GM21619 (cell line): Measurements from ENCODE around the gene GLI1.
"Not testable (repeated sequence)": the region's sequence is repeated elsewhere in the genome, so short reads cannot be mapped to it uniquely, and the experiment has no call there.

Experiments
- ATAC-seq: cut with Tn5 transposase; IDR thresholded peaks from one replicate; pipeline ENCODE4 v1.9.1; 2021; ENCODE audit not compliant: unreplicated experiment

GLI1 gene

DNA sequence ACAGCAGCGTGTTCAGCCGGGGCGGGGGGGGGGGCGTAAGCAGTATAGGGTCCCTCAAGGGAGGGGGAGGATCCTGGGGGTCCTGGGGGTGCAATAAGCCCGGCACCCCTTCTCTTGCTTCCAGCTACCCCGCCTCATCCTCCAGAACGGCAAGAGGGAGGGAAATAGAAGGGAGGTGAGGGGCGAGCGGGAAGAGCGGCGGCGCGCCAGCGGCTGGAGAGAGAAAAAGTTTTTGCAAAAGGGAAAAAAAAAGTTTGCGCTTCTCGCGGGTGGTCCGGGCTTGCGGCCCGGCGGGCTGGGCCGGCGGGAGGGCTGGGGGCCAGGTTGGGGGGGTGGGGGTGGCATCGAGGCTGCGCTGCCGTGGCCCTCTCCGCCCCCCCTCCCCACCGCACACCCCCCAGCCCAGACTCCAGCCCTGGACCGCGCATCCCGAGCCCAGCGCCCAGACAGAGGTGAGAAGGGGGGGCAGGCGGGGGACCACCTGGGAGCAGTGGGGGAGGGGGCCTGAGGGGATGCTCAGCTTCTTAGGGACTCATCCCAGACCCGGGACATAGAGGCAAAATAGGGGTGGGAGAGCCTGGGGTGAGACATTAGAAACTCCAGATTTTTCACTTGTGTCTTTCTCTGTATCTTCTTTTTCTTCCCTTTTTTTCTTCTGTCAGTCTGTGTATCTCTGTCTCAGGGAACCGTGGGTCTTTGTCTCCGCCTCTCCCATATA lies at the start of gene GLI1:
GLI1 (plus strand) TSS at position 36 of the 718 bp plus-strand sequence. CDS start 3,907 bp downstream, outside the sequence.
- ATAC-seq, result no peak

DNA sequence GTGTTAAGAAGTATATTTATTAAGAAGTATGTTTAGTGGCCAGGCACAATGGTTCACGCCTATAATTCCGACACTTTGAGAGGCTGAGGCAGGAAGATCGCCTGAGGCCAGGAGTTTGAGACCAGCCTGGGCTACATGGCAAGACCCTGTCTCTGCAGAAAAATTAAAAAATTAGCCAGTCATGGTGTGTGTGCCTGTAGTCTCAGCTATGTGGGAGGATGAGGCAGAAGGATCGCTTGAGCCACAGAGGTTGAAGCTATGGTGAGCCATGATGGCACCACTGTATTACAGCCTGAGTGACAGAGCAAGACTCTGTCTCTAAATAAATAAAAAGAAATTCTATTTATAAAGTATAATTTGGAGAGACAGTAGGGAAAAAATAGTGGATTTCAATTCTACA lies 49.1 kb upstream of the GLI1 start:
- ATAC-seq, result no peak

DNA sequence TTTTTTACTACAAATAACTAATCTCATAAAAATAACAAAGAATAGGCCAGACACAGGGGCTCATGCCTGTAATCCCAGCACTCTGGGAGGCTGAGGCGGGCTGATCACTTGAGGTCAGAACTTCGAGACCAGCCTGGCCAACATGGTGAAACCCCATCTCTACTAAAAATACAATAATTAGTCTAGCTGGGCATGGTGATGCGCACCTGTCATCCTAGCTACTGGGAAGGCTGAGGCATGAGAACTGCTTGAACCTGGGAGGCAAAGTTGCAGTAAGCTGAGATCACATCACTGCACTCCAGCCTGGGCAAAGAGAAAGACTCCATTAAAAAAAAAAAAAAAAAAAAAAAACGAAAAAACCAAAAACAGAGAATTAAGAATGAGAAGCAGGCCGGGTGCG lies 45.4 kb upstream of the GLI1 start:
- not testable (repeated sequence) for ATAC-seq

- no peak for ATAC-seq
These were observed 44.5 kb upstream of the GLI1 start for GRCh38 chr12:57415088-57415487.

DNA sequence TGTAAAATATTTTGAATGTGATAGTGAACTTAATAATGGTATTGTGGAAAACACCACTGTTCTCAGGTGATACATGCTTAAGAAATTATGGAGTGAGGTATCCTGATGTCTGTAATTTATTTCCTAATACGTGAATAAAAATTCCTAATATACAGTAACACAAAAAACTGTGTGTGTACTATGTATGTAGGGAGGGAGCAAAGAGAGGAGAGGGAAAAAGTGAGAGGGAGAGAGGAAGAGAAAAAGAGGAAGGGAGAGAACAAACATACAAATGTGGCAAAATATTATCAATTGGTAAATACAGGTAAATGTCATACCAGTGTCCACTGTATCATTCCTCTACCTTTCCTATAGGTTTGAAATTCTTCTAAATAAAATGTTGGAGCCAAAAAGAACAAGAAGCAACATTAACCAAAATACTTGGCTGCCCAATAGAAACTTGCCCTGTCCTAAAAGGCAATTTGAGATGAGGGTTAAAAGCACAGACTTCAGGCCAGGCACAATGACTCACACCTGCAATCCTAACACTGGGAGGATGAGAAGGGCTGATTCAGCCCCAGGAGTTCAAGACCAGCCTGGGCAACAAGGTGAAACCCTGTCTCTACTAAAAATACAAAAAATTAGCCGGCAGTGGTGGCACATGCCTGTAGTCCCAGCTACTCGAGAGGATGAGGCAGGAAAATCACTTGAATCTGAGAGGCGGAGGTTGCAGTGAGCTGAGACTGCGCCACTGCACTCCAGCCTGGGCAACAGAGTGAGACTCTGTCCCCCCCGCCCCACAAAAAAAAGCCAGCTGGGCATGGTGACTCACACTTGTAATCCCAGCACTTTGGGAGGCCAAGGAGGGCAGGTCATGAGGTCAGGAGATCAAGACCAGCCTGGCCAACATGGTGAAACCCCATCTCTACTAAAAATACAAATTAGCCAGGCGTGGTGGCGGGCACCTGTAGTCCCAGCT lies 43.3 kb upstream of the GLI1 start:
- no peak for ATAC-seq

- no peak for ATAC-seq
These were observed 41.3 kb upstream of the GLI1 start for GRCh38 chr12:57418255-57418654.

DNA sequence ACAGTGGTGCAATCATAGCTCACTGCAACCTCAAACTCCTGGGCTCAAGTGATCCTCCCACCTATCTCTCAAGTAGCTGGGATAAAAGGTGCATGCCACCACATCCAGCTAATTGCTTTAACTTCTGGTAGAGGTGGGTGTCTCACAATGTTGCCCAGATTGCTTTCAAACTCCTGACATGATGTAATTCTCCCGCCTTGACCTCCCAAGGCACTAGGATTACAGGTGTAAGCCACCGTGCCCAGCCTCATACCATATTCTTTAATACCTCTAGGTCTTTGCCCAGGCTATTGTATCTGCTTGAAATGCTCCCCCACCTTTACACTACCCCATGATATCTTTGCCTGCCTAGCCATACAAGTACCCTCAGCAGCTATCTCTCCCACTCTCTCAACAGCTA lies 40.1 kb upstream of the GLI1 start:
- no peak for ATAC-seq

DNA sequence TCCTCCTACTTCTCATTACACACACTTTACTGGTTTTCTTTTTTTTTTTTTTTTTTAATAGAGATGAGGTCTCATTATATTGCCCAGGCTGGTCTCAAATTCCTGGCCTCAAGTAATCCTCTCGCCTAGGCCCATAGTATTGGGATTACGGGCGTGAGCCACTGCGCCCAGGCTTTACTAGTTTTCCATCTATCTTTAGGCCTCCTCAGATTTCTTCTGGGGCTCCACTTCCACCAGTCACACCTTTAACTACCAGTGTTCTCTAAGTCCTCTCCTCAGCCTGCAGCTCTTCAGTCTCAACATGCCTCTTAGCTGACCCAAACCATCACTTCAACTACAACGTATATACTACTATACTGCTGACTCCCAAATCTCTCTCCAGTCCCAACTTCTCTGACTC lies 39.1 kb upstream of the GLI1 start:
- no peak for ATAC-seq

DNA sequence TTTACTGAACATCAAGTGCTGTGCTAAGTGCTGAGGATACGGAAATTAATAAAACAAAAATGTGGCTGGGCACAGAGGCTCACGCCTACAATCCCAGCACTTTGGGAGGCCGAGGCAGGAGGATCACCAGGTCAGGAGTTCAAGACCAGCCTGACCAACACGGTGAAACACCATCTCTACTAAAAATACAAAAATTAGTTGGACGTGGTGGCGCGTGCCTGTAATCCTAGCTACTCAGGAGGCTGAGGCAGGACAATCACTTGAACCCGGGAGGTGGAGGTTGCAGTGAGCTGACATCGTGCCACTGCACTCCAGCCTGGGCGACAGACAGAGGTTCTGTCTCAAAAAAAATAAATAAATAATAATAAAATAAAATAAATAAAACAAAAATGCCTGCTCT lies 32.6 kb upstream of the GLI1 start:
- ATAC-seq, result not testable (repeated sequence)

- ATAC-seq, result no peak
These were observed 30.6 kb upstream of the GLI1 start for GRCh38 chr12:57428965-57429364.

- ATAC-seq, result no peak
These were observed 30.0 kb upstream of the GLI1 start for GRCh38 chr12:57429473-57430111.

- ATAC-seq, result peak; percentile 40
These were observed 29.3 kb upstream of the GLI1 start for GRCh38 chr12:57430112-57430930.

DNA sequence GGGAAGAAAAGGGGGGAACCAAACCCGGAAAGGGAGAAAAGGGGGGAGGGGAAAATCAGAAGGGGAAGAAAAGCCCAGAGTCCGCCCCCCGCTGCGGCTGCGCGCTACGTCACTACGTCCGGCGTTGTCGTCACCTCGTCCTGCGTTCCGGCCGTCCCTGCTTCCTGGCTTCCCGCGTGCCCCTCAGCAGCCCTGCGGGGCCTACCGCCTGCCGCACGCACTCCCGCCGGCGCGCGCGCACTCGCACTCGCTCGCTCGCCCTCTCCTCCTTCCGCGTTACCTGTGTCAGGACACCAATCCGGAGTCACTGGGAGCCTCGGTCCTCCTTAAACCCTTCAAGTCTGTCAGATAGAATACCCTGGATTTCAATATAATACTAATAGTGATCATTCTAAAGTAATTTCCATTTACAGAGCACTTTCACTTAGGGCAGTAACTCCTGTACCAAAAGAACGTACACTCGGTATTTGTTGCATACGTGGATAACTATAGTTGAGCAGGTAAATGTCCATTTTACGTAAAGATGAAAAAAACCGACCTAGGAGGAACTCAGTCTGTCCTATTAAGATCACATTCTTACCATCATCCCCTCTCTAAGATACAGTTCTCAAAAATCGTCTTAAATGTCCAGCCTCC lies 28.5 kb upstream of the GLI1 start, which contains the start of gene R3HDM2:
R3HDM2 (minus strand) TSS at position 113 of the 636 bp plus-strand sequence. CDS start 120,615 bp downstream, outside the sequence.
- peak; percentile 96 for ATAC-seq

DNA sequence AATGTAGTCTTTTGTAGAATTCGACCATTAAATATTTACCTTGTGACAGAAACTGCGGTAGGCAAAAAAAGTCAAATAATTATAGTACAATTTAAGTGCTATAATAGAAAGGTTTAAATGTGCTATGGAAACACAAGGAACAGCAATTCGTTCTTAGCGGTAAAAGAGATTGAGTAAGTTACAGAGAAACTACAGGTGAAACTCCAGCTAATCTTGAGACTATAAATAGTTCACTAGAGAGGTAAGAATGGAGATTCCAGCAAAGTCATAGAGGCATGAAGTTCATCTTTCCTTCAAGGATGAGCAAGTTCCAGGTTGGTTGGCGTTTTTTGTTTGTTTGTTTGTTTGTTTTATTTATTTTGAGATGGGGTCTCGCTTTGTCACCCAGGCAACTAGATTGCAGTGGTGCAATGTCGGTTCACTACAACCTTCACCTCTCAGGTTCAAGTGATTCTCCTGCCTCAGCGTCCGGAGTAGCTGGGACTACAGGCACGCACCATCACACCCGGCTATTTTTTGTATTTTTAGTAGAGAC lies 27.9 kb upstream of the GLI1 start:
- ATAC-seq, result no peak

- ATAC-seq, result no peak
These were observed 26.2 kb upstream of the GLI1 start for GRCh38 chr12:57433370-57433769.

GRCh38 chr12:57434517-57435223 lies 24.9 kb upstream of the GLI1 start, which contains the start of gene INHBC:
INHBC (plus strand) TSS chr12:57434784; CDS start chr12:57434887, 103 bp downstream.
- ATAC-seq, result no peak

DNA sequence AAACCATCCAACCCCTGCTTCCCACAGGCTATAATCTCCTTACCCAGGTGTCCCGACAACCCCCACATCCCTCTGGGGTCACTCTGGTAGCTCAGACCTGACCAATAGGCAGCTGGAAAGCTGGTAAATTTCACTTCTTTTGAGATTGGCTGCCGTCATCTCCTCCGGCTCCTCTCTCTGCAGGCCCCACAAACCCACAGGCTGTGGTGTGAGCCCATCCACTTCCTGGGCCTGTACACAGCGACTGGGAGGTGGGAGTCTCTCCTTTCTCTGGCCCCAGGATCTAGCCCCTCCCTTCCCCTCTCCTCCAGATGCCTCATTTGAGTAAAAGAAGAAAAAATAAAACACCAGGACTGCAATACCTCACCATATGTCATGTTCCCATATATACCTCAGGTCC lies 24.3 kb upstream of the GLI1 start:
- no peak for ATAC-seq

GRCh38 chr12:57438400-57438799 lies 21.2 kb upstream of the GLI1 start:
- ATAC-seq, result no peak

DNA sequence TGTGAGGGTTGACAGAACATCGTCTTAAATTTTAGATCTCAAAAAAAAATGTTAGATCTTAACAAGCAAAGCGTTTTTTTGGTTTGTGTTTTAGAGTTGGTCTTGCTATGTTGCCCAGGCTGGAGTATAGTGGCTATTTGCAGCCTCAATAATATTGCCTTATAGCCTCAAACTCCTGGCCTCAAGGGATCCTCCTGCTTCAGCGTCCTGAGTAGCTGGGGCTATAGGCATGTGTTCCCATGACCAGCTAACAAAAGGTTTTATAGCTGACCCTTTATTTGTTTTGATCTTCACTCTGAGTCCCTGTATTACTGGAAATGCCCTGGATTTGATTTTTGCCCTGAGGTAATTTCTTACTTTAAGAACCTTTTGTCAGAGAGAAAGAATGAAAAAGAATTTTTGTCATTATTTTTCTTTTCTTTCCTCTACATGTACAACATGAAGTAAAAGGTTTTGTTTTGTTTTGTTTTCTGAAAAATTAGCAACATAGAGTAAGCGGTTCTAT lies 19.8 kb upstream of the GLI1 start:
- no peak for ATAC-seq
